Panc1 (cell line): ENCODE measurements around the gene PRKAR2B. TPM values are rescaled to one million over a fixed set of nuclear protein-coding genes. Genes with fewer than 3 reads are reported as not detected.

Experiments used
- ATAC-seq: fragments of 200-7000 bp; cut with Tn5 transposase; 2 replicates; pipeline ENCODE4 v1.9.1; 2020; ENCODE audit warnings: mild to moderate bottlenecking, moderate library complexity
- BruUV-seq: library from RNA; stranded (reverse); fragments of 400-500 nt; replicated peaks from 2 replicates; lab custom pipeline; 2021; lab: Mats Ljungman, UMichigan
- CTCF ChIA-PET: fragments of 300-600 bp; sonication (Branson Sonifier 250); formaldehyde crosslinking; loops from one replicate; lab custom pipeline; 2022; ENCODE audit warnings: antibody characterized with exemption; lab: Charles Lee
- POLR2A ChIA-PET: fragments of 300-600 bp; sonication (Branson Sonifier 250); formaldehyde crosslinking; loops from one replicate; lab custom pipeline; 2022; ENCODE audit warnings: antibody characterized with exemption; lab: Charles Lee
- DNase-seq: peaks from one replicate; pipeline ENCODE4 v3.0.0-alpha.2; 2010; ENCODE audit warnings: low read depth, low spot score
- H3K27ac ChIP-seq: 2 replicates; pipeline ENCODE4 v1.5.1; 2011; ENCODE audit warnings: mild to moderate bottlenecking, low read length, inconsistent platforms
- H3K27me3 ChIP-seq: fragments of 200-500 bp; sonication (Bioruptor generic); 2 replicates; pipeline ENCODE4 v1.6.0; 2014; ENCODE audit warnings: low read length, inconsistent platforms; ENCODE audit not compliant: control insufficient read depth, insufficient read depth
- H3K36me3 ChIP-seq: fragments of 200-500 bp; sonication (Bioruptor generic); 2 replicates; pipeline ENCODE4 v1.5.1; 2014; ENCODE audit warnings: inconsistent platforms, mild to moderate bottlenecking, low read length, moderate library complexity; ENCODE audit not compliant: control insufficient read depth, insufficient read depth
- H3K4me1 ChIP-seq: 2 replicates; pipeline ENCODE4 v1.5.1; 2011; ENCODE audit warnings: inconsistent platforms, mild to moderate bottlenecking, low read length, moderate library complexity; ENCODE audit not compliant: control insufficient read depth, insufficient read depth
- H3K4me3 ChIP-seq, 2 experiments: 2 replicates each; pipeline ENCODE4 v1.5.1; 2011 to 2012; ENCODE audit warnings: low read depth in 2 of 2, low read length in 2 of 2, mild to moderate bottlenecking in 2 of 2, inconsistent platforms in 1 of 2, moderate library complexity in 1 of 2
- H3K9me3 ChIP-seq: fragments of 200-500 bp; sonication (Bioruptor generic); 2 replicates; pipeline ENCODE4 v1.5.1; 2014; ENCODE audit warnings: low read depth, mild to moderate bottlenecking, inconsistent platforms, low read length, moderate library complexity; ENCODE audit not compliant: control insufficient read depth, insufficient read depth
- POLR2AphosphoS5 ChIP-seq: IDR thresholded peaks from 2 replicates; pipeline ENCODE4 v1.6.1; 2012; ENCODE audit warnings: mild to moderate bottlenecking, low read depth, low read length, moderate library complexity
- SIN3A ChIP-seq: IDR thresholded peaks from 2 replicates; pipeline ENCODE4 v1.6.1; 2012; ENCODE audit warnings: low read depth, mild to moderate bottlenecking, low read length, moderate library complexity, borderline replicate concordance; ENCODE audit not compliant: insufficient read depth
- TCF7L2 ChIP-seq: IDR thresholded peaks from 2 replicates; pipeline ENCODE4 v1.6.1; 2011; ENCODE audit warnings: mild to moderate bottlenecking, low read depth, low read length, inconsistent platforms
- in situ Hi-C: cut with HindIII; loops from 2 replicates; pipeline ENCODE4 v1.10.0; 2016; ENCODE audit warnings: low sequenced_read_pairs, low pct_unique_long_range_greater_than_20kb
- intact Hi-C: fragments of 100-400 bp; cut with micrococcal nuclease; formaldehyde crosslinking; loops from one replicate; pipeline ENCODE4 v1.10.0; 2022; ENCODE audit not compliant: unreplicated experiment
- total RNA-seq: library from RNA; stranded (reverse); gene quantifications from one replicate; pipeline ENCODE4 v1.2.1, GENCODE V29; 2021; ENCODE audit not compliant: unreplicated experiment
- TF ChIP-seq, protein P1 (sequence below): fragments of 450-650 bp; IDR thresholded peaks from 2 replicates; pipeline ENCODE4 v1.5.1; 2017; ENCODE audit warnings: mild to moderate bottlenecking
- TF ChIP-seq, protein P2 (sequence below), 2 experiments: IDR thresholded peaks; 2 replicates each; pipeline ENCODE4 v1.6.1; 2011 to 2012; ENCODE audit warnings: low read depth in 2 of 2, control low read depth in 1 of 2, low read length in 1 of 2, mild to moderate bottlenecking in 1 of 2, moderate library complexity in 1 of 2; ENCODE audit not compliant: insufficient read depth in 1 of 2

Gene PRKAR2B
- total RNA-seq, 1 experiment from 2014 or later, result 0.51 TPM

- no peaks in the 10 kb centered on the region for H3K4me1 ChIP-seq
- H3K27ac ChIP-seq, result no peak overlapping the region
- intact Hi-C loops (no loop called here), in situ Hi-C loops (no loop called here)
- H3K9me3 ChIP-seq, result no peaks in the 10 kb centered on the region
- POLR2A ChIA-PET, result no interaction called here
- no TSS peak for BruUV-seq
- H3K36me3 ChIP-seq, result no peaks in the 10 kb centered on the region
- TF ChIP-seq POLR2AphosphoS5 (no peak), TCF7L2 (no peak), SIN3A (no peak)
- TF ChIP-seq, protein P1, sequence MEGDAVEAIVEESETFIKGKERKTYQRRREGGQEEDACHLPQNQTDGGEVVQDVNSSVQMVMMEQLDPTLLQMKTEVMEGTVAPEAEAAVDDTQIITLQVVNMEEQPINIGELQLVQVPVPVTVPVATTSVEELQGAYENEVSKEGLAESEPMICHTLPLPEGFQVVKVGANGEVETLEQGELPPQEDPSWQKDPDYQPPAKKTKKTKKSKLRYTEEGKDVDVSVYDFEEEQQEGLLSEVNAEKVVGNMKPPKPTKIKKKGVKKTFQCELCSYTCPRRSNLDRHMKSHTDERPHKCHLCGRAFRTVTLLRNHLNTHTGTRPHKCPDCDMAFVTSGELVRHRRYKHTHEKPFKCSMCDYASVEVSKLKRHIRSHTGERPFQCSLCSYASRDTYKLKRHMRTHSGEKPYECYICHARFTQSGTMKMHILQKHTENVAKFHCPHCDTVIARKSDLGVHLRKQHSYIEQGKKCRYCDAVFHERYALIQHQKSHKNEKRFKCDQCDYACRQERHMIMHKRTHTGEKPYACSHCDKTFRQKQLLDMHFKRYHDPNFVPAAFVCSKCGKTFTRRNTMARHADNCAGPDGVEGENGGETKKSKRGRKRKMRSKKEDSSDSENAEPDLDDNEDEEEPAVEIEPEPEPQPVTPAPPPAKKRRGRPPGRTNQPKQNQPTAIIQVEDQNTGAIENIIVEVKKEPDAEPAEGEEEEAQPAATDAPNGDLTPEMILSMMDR, result no peak
- TF ChIP-seq, protein P2, sequence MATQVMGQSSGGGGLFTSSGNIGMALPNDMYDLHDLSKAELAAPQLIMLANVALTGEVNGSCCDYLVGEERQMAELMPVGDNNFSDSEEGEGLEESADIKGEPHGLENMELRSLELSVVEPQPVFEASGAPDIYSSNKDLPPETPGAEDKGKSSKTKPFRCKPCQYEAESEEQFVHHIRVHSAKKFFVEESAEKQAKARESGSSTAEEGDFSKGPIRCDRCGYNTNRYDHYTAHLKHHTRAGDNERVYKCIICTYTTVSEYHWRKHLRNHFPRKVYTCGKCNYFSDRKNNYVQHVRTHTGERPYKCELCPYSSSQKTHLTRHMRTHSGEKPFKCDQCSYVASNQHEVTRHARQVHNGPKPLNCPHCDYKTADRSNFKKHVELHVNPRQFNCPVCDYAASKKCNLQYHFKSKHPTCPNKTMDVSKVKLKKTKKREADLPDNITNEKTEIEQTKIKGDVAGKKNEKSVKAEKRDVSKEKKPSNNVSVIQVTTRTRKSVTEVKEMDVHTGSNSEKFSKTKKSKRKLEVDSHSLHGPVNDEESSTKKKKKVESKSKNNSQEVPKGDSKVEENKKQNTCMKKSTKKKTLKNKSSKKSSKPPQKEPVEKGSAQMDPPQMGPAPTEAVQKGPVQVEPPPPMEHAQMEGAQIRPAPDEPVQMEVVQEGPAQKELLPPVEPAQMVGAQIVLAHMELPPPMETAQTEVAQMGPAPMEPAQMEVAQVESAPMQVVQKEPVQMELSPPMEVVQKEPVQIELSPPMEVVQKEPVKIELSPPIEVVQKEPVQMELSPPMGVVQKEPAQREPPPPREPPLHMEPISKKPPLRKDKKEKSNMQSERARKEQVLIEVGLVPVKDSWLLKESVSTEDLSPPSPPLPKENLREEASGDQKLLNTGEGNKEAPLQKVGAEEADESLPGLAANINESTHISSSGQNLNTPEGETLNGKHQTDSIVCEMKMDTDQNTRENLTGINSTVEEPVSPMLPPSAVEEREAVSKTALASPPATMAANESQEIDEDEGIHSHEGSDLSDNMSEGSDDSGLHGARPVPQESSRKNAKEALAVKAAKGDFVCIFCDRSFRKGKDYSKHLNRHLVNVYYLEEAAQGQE (IDR thresholded peaks at IDR 0.05; ENCODE audit: insufficient read depth in 1 of 2, low read depth in 2 of 2, low read length in 1 of 2), result no peak
- H3K27me3 ChIP-seq, result peaks cover 2% of the 10 kb centered on the region; the same call in 1 of the 2 replicates
- no peak overlapping the region for H3K4me3 ChIP-seq
- no peak for DNase-seq
- no peak for ATAC-seq
- CTCF ChIA-PET, result no interaction called here
Observed at GRCh38 chr7:107118109-107118900, 73.8 kb downstream of the PRKAR2B start.

- ChIA-PET CTCF (no interaction called here), POLR2A (no interaction called here)
- H3K4me3 ChIP-seq, result no peak overlapping the region
- no TSS peak for BruUV-seq
- no peak for DNase-seq
- peaks cover 2% of the 10 kb centered on the region; the same call in 1 of the 2 replicates for H3K27me3 ChIP-seq
- in situ Hi-C loops (no loop called here), intact Hi-C loops (no loop called here)
- H3K36me3 ChIP-seq, result no peaks in the 10 kb centered on the region; the same call in 1 of the 2 replicates
- no peaks in the 10 kb centered on the region for H3K9me3 ChIP-seq
- ATAC-seq, result no peak
- H3K4me1 ChIP-seq, result no peaks in the 10 kb centered on the region
- TF ChIP-seq TCF7L2, result no peak
- no peak for TF ChIP-seq POLR2AphosphoS5
- TF ChIP-seq, protein P1, result no peak
- TF ChIP-seq, protein P2 (IDR thresholded peaks at IDR 0.05; ENCODE audit: insufficient read depth in 1 of 2, low read depth in 2 of 2, low read length in 1 of 2), result no peak
- no peak for TF ChIP-seq SIN3A
- H3K27ac ChIP-seq, result no peak overlapping the region
Observed at GRCh38 chr7:107119376-107120105, 75.0 kb downstream of the PRKAR2B start.
